HG03558 (cell line): ENCODE data around the gene ZNF423.

Experiments used
- ATAC-seq: cut with Tn5 transposase; IDR thresholded peaks from one replicate; pipeline ENCODE4 v1.9.1; 2021; ENCODE audit warnings: moderate number of reproducible peaks; ENCODE audit not compliant: unreplicated experiment; ENCODE audit errors: extremely low read depth

ZNF423 gene

GRCh38 chr16:49795513-49795912, 60.4 kb downstream of the ZNF423 start:
- no peak for ATAC-seq

- ATAC-seq, result no peak
Measured at GRCh38 chr16:49793244-49793643, 62.7 kb downstream of the ZNF423 start.

GRCh38 chr16:49789616-49790015, 66.3 kb downstream of the ZNF423 start:
- ATAC-seq, result no peak

- no peak for ATAC-seq
Measured at GRCh38 chr16:49788986-49789385, 66.9 kb downstream of the ZNF423 start.

- ATAC-seq, result no peak
Measured at GRCh38 chr16:49788572-49788971, 67.3 kb downstream of the ZNF423 start.

- ATAC-seq, result no peak
Measured at GRCh38 chr16:49786926-49787557, 68.9 kb downstream of the ZNF423 start.

GRCh38 chr16:49785970-49786369, 69.9 kb downstream of the ZNF423 start:
- no peak for ATAC-seq

- no peak for ATAC-seq
Measured at GRCh38 chr16:49782405-49782804, 73.5 kb downstream of the ZNF423 start.

- ATAC-seq, result no peak
Measured at GRCh38 chr16:49781401-49781800, 74.5 kb downstream of the ZNF423 start.

GRCh38 chr16:49780433-49780832, 75.5 kb downstream of the ZNF423 start:
- no peak for ATAC-seq

- ATAC-seq, result no peak
Measured at GRCh38 chr16:49779979-49780378, 75.9 kb downstream of the ZNF423 start.

GRCh38 chr16:49778202-49778930, 77.5 kb downstream of the ZNF423 start:
- no peak for ATAC-seq

GRCh38 chr16:49776734-49777133, 79.2 kb downstream of the ZNF423 start:
- no peak for ATAC-seq

GRCh38 chr16:49776085-49776595, 79.8 kb downstream of the ZNF423 start:
- ATAC-seq, result no peak

- no peak for ATAC-seq
Measured at GRCh38 chr16:49775581-49775980, 80.3 kb downstream of the ZNF423 start.

- no peak for ATAC-seq
Measured at GRCh38 chr16:49775018-49775417, 80.9 kb downstream of the ZNF423 start.

- ATAC-seq, result no peak
Measured at GRCh38 chr16:49773534-49774475, 82.1 kb downstream of the ZNF423 start.

GRCh38 chr16:49767998-49768397, 87.9 kb downstream of the ZNF423 start:
- no peak for ATAC-seq

- no peak for ATAC-seq
Measured at GRCh38 chr16:49767414-49767813, 88.5 kb downstream of the ZNF423 start.

- no peak for ATAC-seq
Measured at GRCh38 chr16:49766225-49766624, 89.7 kb downstream of the ZNF423 start.

GRCh38 chr16:49763826-49764225, 92.1 kb downstream of the ZNF423 start:
- ATAC-seq, result no peak
